K562 (cell line): ENCODE results near the gene GRB2. TPM values are rescaled to one million over a fixed set of nuclear protein-coding genes. Genes with fewer than 3 reads are reported as not detected.
"Not testable (repeated sequence)": the region's sequence is repeated elsewhere in the genome, so short reads cannot be mapped to it uniquely, and the experiment has no call there.

Experiments
- ATAC-seq: fragments of 200-7000 bp; cut with Tn5 transposase; 3 replicates; pipeline ENCODE4 v1.9.1; 2020; ENCODE audit warnings: moderate library complexity
- BruUV-seq: library from RNA; stranded (reverse); fragments of 400-500 nt; replicated peaks from 2 replicates; lab custom pipeline; 2021; lab: Mats Ljungman, UMichigan
- CTCF ChIA-PET: fragments of 300-600 bp; formaldehyde crosslinking; extraction: SDS; loops from one replicate; lab custom pipeline; 2021; ENCODE audit warnings: low intra/inter-chr PET ratio; lab: Yijun Ruan, JAX
- POLR2A ChIA-PET: fragments of 300-600, 350-650 bp; sonication (Branson Sonifier 250); formaldehyde crosslinking; extraction: SDS; loops from one replicate; lab custom pipeline; 2021; ENCODE audit warnings: antibody characterized with exemption, inconsistent platforms; lab: Yijun Ruan, JAX
- DNase-seq, 4 experiments: peaks; one replicate each; pipeline versions ENCODE4 v3.0.0 to v3.0.0-alpha.2; 2011 to 2018; ENCODE audit warnings: low spot score in 3 of 4, mixed read lengths in 3 of 4; ENCODE audit errors: extremely low read depth in 1 of 4
- FAIRE-seq: peaks from 2 replicates; lab custom pipeline; 2011; peaks lifted over from hg19 to GRCh38; lab: Jason Lieb, UNC
- H2AFZ ChIP-seq: 2 replicates; pipeline ENCODE4 v1.6.0; 2011; ENCODE audit warnings: low read depth, low read length, control low read depth, inconsistent platforms
- H3K27ac ChIP-seq: fragments of 200-600 bp; 3 replicates; pipeline ENCODE4 v1.8.0; 2011; ENCODE audit warnings: low read depth, mild to moderate bottlenecking, control low read depth, inconsistent platforms, low read length, moderate library complexity, mixed read lengths; ENCODE audit errors: extremely low read depth
- H3K27me3 ChIP-seq, 2 experiments: fragments of 300-600 bp in 1 of 2; 2 replicates in 1 of 2; 3 replicates in 1 of 2; pipeline versions ENCODE4 v1.6.0 to v1.8.0; 2011; ENCODE audit warnings: inconsistent platforms in 2 of 2, low read length in 2 of 2, mild to moderate bottlenecking in 1 of 2, mixed read lengths in 1 of 2, moderate library complexity in 1 of 2; ENCODE audit not compliant: control insufficient read depth in 2 of 2, insufficient read depth in 2 of 2
- H3K36me3 ChIP-seq: fragments of 300-600 bp; 3 replicates; pipeline ENCODE4 v1.8.0; 2011; ENCODE audit warnings: mild to moderate bottlenecking, low read length, inconsistent platforms; ENCODE audit not compliant: control insufficient read depth, insufficient read depth
- H3K4me1 ChIP-seq, 2 experiments: fragments of 200-600 bp in 1 of 2; replicated peaks in 1 of 2; 2 replicates in 1 of 2; 3 replicates in 1 of 2; pipeline versions ENCODE4 v1.5.1 to v1.8.0; 2011; ENCODE audit warnings: inconsistent platforms in 2 of 2, low read length in 2 of 2, mild to moderate bottlenecking in 1 of 2, mixed read lengths in 1 of 2, moderate library complexity in 1 of 2; ENCODE audit not compliant: control insufficient read depth in 2 of 2, insufficient read depth in 2 of 2
- H3K4me2 ChIP-seq: 2 replicates; pipeline ENCODE4 v1.6.1; 2011; ENCODE audit warnings: low read length, control low read depth, inconsistent platforms, mixed read lengths; ENCODE audit not compliant: insufficient read depth
- H3K4me3 ChIP-seq: fragments of 200-600 bp; sonication (generic), shearing (Covaris generic); 2 replicates; pipeline ENCODE4 v1.5.1; 2016; ENCODE audit warnings: control low read depth, inconsistent platforms
- H3K79me2 ChIP-seq: fragments of 200-600 bp; 3 replicates; pipeline ENCODE4 v1.8.0; 2011; ENCODE audit warnings: low read length, inconsistent platforms; ENCODE audit not compliant: control insufficient read depth, insufficient read depth
- H3K9ac ChIP-seq, 2 experiments: 2 replicates each; pipeline versions ENCODE4 v1.6.0 to v1.6.1; 2011; ENCODE audit warnings: low read depth in 2 of 2, low read length in 2 of 2, control low read depth in 1 of 2, inconsistent platforms in 1 of 2, mild to moderate bottlenecking in 1 of 2, mixed read lengths in 1 of 2; ENCODE audit not compliant: insufficient read depth in 1 of 2
- H3K9me1 ChIP-seq: one replicate; pipeline ENCODE4 v1.6.0; 2011; ENCODE audit warnings: inconsistent platforms, mild to moderate bottlenecking, low read length, moderate library complexity; ENCODE audit not compliant: control insufficient read depth, insufficient read depth
- H3K9me3 ChIP-seq: replicated peaks from 2 replicates; pipeline ENCODE4 v1.5.1; 2011; ENCODE audit warnings: low read depth, low read length, inconsistent platforms; ENCODE audit not compliant: control insufficient read depth, insufficient read depth
- H4K20me1 ChIP-seq: replicated peaks from 2 replicates; pipeline ENCODE4 v1.6.1; 2011; ENCODE audit warnings: low read length, inconsistent platforms, mixed read lengths; ENCODE audit not compliant: control insufficient read depth, insufficient read depth
- DPF2 ChIP-seq: fragments of 450-650 bp; IDR thresholded peaks from 2 replicates; pipeline ENCODE4 v1.6.1; 2016
- EGR1 ChIP-seq: fragments of 450-650 bp; conservative IDR thresholded peaks from 2 replicates; pipeline ENCODE4 v1.6.1; 2017; ENCODE audit warnings: mild to moderate bottlenecking
- EP400 ChIP-seq: fragments of 450-650 bp; IDR thresholded peaks from 2 replicates; pipeline ENCODE4 v1.6.1; 2017; ENCODE audit warnings: antibody characterized with exemption, mild to moderate bottlenecking, moderate library complexity
- SMARCB1 ChIP-seq: IDR thresholded peaks from 2 replicates; pipeline ENCODE4 v1.6.1; 2011; ENCODE audit warnings: improper control_type of control experiment, low read depth; ENCODE audit not compliant: insufficient read length
- ZNF644 ChIP-seq: fragments of 200-800 bp; sonication (Bioruptor generic); IDR thresholded peaks from 2 replicates; pipeline ENCODE4 v1.6.1; 2016; ENCODE audit warnings: low read depth, missing genetic modification characterization, missing compliant biosample characterization
- WGBS: fragments of 100-300 bp; shearing (Covaris generic); methylation state at CpG from one replicate; pipeline ENCODE4 v1.1.6; 2016; ENCODE audit warnings: low coverage, mixed read lengths; ENCODE audit not compliant: insufficient coverage; ENCODE audit errors: missing lambda C conversion rate; 5-methylcytosine and 5-hydroxymethylcytosine counted together
- in situ Hi-C: fragments of 300-500 bp; cut with MboI; formaldehyde crosslinking; loops from 4 replicates; pipeline ENCODE4 v1.15.0; 2018; ENCODE audit warnings: inconsistent platforms, mixed read lengths
- intact Hi-C: fragments of 100-400 bp; cut with micrococcal nuclease; formaldehyde crosslinking; loops from 2 replicates; pipeline ENCODE4 v1.14.2; 2022
- polyA plus RNA-seq, 8 experiments: library from polyadenylated mRNA; depleted of rRNA in 4 of 8; stranded (reverse) in 5 of 8; unstranded in 3 of 8; fragments of >200 nt; fragmentation: Nextera tagmentation in 2 of 8; fragmentation: Illumina TruSeq in 1 of 8; extraction: Ambion mirVana in 2 of 8; extraction: Trizol in 1 of 8; gene quantifications; 2 replicates each; pipeline versions ENCODE4 v1.2.1 to v1.2.3, GENCODE V29; 2011 to 2014; ENCODE audit warnings: inconsistent platforms in 1 of 8, missing spikeins in 1 of 8
- total RNA-seq, 7 experiments: library from RNA; depleted of rRNA in 6 of 7; stranded (reverse); fragments of >200 nt in 6 of 7; fragmentation: Illumina TruSeq in 2 of 7; extraction: Trizol in 2 of 7; gene quantifications; 2 replicates each; pipeline versions ENCODE4 v1.2.1 to v1.2.3, GENCODE V29; 2011 to 2021; ENCODE audit warnings: low replicate concordance in 1 of 7
- TF ChIP-seq, protein P1 (sequence below), 2 experiments: fragments of 450-650 bp in 1 of 2; sonication (generic) in 1 of 2; formaldehyde crosslinking in 1 of 2; IDR thresholded peaks in 1 of 2; conservative IDR thresholded peaks in 1 of 2; 2 replicates each; pipeline versions ENCODE4 v1.6.1 to v1.8.1; 2016 to 2023; ENCODE audit warnings: mild to moderate bottlenecking in 2 of 2, moderate library complexity in 2 of 2, inconsistent platforms in 1 of 2, missing genetic modification reagents in 1 of 2

The GRB2 gene
- total and polyA plus RNA-seq, 9 of the 15 experiments (the other 6 are each of a cell fraction or from before 2014, with no cell fraction given): 57.2 to 136 (median 84.8) TPM

DNA sequence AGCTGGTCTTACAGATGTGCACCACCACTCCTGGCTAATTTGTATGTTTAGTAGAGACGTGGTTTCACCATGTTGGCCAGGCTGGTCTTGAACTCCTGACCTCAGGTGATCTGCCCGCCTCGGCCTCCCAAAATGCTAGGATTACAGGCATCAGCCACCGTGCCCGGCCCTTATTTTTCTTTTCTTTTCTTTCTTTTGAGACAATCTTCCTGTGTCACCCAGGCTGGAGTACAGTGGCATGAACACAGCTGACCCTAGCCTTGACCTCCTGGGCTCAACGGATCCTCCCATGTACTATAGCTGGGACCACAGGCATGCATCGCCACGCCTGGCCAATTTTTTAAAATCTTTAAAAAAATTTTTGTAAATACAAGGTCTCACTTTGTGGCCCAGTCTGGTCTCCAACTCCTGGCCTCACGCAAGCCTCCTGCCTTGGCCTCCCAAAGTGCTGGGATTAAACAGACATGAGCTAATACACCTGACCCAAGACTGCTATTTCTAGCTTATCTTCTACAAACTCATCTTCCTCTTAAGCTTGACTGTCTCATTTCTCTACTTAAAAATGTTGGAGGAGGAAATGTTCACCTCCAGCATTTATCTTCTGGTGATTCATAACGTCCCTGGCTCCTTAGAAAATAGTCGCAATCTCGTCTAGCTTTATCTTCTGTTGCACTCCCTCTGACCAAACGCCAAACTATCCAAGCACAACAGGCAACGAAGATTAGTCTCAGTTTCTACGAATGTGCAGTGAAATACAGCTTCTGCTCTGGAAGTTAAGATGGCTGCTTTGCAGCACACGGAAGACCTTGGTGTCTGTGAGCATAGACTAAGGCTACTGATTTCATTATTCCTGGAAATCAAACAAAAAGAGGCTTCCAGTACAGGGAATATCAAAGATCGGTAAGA lies 42.7 kb upstream of the GRB2 start (continued):
- TF ChIP-seq SMARCB1: no peak
- TF ChIP-seq EP400: peak; percentile 43; the same call in 1 of the 2 replicates
- TF ChIP-seq ZNF644: no peak
- TF ChIP-seq, all 486 proteins: peak for 106

DNA sequence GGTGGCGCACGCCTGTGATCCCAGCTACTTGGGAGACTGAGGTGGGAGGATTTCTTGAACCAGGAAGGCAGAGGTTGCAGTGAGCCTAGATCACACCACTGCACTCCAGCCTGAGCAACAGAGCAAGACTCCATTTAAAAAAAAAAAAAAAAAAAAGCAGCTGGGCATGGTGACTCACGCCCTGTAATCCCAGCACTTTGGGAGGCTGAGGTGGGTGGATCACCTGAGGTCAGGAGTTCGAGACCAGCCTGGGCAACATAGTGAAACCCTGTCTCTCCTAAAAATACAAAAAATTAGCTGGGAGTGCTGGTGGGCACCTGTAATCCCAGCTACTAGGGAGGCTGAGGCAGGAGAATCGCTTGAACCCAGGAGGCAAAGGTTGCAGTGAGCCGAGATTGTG lies 40.4 kb upstream of the GRB2 start:
- H3K4me3 ChIP-seq, H3K27ac ChIP-seq, H4K20me1 ChIP-seq, ATAC-seq, H3K9me1 ChIP-seq, FAIRE-seq, BruUV-seq, CTCF ChIA-PET, in situ Hi-C loops, H3K27me3 ChIP-seq, H2AFZ ChIP-seq, H3K9me3 ChIP-seq, H3K36me3 ChIP-seq, DNase-seq, intact Hi-C loops, H3K4me2 ChIP-seq, H3K79me2 ChIP-seq, H3K9ac ChIP-seq: not testable (repeated sequence)
- H3K4me1 ChIP-seq: peaks cover 17 to 23% of the 10 kb centered on the region in 2 experiments; a peak in 4 of 5 replicates
- WGBS: 81% methylated on average over 3 of the region's 6 CpGs
- POLR2A ChIA-PET: interaction anchor here (1.0 kb wide), 1 partner anchor 16 kb away, joined by 3 read pairs; no protein-coding TSS in a partner anchor
- TF ChIP-seq DPF2 (0 out of 2 replicates have a peak, but pooled peaks have one; percentile 18), EGR1 (peak; percentile 68)
- TF ChIP-seq, protein P1, sequence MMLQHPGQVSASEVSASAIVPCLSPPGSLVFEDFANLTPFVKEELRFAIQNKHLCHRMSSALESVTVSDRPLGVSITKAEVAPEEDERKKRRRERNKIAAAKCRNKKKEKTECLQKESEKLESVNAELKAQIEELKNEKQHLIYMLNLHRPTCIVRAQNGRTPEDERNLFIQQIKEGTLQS (IDR thresholded peaks at IDR 0.05): 0 out of 2 replicates have a peak, but pooled peaks have one; percentile 40
- TF ChIP-seq, protein P1 (CRISPR knock-in tag; conservative IDR thresholded peaks at IDR 0.05): not testable (repeated sequence)
